Measurements from ENCODE around the gene TSPO.
"Not testable (repeated sequence)": the region's sequence is repeated elsewhere in the genome, so short reads cannot be mapped to it uniquely, and the experiment has no call there.

Gene TSPO

DNA sequence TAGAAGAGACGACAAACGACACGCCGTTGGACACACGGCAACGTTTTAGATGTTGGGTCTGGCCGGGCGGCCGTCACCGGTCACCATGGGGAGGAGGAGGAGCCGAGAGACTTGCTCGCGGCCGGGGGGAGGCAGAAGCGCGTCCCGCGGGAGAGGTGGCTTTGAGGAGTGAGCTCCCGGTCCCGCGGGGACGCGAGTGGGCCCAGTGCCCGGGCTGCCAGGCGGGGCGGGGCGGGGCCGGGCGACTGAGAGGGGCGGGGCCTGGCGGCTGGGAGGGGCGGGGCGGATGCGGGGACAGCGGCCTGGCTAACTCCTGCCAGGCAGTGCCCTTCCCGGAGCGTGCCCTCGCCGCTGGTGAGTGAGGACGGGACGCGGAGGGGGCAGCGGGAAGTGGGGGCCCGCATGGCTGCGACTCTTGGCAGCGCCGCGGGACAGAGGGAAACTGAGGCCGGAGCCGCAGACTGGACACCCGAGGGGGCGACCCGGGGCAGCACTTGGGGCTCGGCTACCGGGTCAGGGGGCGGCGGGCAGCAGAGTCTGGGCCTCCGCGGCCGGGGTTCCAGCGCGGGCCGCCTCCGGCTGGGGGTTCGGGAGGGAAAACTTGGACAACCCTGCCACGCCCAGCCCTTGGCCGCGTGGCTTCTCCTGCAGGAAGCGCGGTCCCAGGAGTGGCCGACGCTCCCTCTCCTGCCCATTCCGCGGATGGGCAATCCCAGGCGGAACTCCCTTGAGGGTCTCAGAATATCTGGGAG lies at the start of gene TSPO:
Gene TSPO (plus strand): TSS at position 309 of the 752 bp plus-strand sequence. CDS start 7,680 bp downstream, outside the sequence.
- FAIRE-seq = no peak

DNA sequence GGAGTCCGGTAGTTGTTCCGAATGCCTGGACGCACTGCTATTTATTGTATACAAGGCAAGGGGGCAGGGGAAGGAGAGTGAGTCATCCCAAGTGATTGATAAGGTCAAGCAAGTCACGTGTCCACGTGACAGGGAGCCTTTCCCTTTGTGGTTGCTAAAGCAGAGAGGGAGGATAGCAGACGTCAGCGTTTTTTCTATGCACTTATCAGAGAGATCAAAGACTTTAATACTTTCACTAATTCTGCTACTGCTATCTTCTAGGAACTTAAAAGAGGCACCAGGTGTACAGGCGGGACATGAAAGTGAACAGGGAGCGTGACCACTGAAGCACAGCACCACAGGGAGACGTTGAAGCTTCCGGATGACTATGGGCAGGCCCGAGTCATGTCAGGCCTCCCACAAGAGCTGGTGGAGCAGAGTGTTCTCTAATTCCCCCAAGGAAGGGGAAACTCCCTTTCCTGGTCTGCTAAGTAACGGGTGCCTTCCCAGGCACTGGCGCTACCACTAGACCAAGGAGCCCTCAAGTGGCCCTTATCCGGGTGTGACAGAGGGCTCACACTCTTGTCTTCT lies 47.2 kb upstream of the TSPO start:
- not testable (repeated sequence) for FAIRE-seq

DNA sequence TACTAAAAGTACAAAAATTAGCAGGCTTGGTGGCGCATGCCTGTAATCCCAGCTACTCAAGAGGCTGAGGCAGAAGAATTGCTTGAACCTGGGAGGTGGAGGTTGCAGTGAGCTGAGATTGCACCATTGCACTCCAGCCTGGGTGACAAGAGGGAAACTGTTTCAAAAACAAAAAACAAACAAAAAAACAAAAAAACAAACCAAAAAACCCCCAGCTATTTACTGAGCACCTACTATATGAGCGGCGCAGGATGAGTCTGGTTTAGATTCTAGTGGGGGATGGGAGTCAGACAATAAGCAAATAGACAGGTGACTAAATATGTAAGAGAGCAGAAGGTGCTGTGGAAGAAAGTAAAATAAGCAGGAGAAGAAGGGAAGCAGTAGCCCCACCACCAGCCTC lies 46.4 kb upstream of the TSPO start:
- FAIRE-seq = not testable (repeated sequence)

DNA sequence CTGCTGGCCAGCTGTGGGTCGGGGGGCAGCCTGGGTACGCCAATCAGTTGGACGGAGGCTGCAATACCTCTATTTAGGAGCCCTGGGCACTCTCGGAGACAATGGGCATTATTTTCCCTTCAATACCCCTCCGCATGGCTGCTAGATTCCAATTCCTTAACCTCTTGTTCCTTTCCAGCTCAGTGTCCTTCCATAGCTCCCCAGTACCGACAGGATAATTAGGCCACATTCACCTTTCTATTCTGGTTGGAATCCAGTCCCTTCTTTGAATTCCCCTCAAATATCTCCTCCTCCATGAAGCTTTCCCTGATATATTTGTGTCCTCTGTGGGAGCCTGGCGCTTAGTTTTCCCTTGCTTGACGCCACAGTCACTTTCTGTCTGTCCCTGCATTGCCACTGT lies 45.1 kb upstream of the TSPO start:
- no peak for FAIRE-seq

DNA sequence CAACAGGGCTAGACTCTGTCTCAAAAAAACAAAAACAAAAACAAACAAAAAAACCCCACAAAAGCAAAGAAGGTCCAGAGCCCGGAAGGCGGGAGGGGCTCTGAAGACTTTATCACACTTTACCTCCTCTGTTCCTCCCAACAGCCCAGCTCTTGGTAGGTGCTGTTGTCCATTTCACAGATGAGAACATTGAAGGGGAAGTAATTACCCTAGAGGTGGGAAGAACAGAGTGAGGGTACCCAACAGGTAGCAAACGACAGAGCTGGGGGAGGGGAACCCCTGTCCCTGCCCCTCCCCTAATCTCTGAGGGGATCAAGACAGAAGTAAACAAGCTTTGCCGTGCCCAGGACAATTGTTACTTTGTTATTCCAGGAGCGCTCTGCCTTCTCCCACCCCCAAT lies 41.8 kb upstream of the TSPO start:
- FAIRE-seq = no peak

- no peak for FAIRE-seq
Measured at GRCh38 chr22:43109921-43110443, 41.4 kb upstream of the TSPO start.

DNA sequence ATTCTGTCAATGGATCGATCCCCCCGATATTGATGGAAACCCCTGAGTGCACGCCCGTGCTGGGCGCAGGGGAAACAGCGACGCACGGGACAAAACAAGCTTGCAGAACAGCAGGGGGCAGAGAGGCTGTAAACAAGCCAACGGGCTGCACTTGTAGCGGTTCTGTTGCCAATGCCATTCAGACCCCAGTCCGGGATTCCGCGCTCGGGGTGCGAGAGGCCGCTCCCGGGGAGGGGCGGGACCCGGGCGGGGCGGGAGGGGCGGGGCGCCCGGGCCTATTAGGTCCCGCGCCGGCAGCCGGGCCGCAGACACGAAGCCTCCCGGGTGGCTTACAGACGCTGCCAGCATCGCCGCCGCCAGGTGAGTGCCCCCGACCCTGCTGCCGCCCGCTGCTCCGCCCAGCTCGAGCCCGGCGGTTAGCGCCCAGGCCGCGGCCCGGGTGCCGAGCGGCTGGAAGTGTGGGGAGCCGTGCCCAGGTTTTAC lies 40.9 kb upstream of the TSPO start, which contains the start of gene BIK:
Gene BIK (plus strand): TSS at position 307 of the 483 bp plus-strand sequence. CDS start 13,273 bp downstream, outside the sequence.
- FAIRE-seq = no peak

DNA sequence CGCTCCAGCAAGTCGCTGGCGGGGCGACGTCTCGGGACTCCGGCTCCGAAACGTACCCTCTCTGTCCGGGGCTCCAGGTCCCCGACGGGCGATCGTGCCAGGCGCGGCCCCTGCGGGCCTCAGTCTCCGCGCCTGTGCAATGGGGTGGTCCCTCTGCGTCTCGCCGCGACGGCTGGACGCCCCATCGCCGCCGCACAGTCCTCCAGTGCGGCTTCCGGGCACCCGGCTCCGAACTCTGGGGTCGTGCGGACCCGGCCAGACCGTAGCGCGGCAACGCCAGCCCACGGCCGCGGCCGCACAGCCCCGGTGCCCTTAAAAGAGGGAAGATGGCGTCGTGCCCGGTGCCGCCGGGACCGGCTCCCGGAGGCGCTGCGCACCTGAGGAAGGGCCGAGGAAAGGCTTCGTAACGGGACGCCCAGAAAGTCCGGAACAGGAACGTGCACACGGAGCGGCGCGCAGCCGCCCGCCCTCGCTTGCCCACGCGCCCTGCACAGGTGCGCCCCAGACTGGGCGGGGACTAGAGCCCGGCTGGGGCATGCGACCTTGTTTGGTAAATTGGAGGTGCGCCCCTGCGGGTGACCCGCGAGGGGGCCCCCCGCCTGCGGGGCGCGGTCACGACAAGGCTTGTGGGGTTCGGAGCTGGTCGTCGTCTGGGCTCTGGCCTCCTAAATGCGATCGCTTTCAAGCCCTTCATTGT lies 40.3 kb upstream of the TSPO start:
- no peak for FAIRE-seq

DNA sequence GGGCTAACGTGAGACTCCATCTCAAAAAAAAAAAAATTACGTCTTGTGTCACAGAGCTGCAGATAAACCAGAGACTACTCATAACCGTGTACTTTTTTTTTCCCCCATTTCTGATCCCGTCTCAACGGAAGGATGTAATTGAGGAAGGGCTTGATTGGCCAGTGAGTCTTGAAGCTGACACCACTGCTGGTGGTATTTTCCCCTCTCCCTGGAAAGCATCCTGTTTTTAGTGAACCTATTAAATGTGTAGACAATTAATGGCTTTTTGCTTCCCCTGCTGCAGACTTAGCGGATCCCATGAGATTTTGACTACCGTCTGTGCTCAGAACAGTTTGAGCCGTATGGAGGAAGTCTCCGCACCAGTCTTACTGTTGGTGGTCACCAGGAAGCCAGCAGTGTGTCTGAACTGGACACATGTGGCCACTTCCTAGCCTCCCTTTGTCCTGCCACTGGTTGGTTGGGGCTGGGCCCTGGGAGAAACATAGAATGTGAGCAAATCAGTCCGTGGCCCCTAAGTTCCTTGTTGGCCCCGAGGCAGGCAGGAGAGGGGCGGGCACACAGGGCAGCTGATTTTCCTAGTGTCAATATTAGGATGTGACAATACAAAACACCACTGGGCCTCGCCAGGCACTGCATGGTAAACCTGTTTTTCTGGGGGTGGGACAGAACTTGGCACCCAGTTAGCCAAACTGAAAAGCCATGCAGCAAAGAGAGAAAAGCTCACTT lies 37.7 kb upstream of the TSPO start:
- FAIRE-seq = no peak

GRCh38 chr22:43114958-43115357 lies 36.4 kb upstream of the TSPO start:
- FAIRE-seq = no peak

DNA sequence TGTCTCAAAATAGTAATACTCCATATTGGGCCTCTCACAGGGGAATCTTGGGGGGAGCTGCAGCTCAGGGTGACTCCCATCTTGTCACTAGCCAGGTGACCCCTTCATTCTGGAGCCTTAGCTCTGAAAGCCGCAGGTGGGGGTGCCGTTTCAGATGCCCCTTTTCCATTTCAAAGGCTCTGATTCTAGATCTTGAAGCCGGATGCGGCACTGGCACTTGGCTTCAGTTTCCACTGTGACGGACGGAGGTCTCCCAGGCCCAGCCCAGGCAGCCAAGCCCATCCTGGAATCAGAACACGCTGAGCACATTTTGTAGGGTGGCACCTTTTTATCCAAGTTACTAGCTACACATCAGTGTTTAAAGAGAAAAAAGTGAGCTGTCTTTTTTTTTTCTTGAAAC lies 34.4 kb upstream of the TSPO start:
- no peak for FAIRE-seq

DNA sequence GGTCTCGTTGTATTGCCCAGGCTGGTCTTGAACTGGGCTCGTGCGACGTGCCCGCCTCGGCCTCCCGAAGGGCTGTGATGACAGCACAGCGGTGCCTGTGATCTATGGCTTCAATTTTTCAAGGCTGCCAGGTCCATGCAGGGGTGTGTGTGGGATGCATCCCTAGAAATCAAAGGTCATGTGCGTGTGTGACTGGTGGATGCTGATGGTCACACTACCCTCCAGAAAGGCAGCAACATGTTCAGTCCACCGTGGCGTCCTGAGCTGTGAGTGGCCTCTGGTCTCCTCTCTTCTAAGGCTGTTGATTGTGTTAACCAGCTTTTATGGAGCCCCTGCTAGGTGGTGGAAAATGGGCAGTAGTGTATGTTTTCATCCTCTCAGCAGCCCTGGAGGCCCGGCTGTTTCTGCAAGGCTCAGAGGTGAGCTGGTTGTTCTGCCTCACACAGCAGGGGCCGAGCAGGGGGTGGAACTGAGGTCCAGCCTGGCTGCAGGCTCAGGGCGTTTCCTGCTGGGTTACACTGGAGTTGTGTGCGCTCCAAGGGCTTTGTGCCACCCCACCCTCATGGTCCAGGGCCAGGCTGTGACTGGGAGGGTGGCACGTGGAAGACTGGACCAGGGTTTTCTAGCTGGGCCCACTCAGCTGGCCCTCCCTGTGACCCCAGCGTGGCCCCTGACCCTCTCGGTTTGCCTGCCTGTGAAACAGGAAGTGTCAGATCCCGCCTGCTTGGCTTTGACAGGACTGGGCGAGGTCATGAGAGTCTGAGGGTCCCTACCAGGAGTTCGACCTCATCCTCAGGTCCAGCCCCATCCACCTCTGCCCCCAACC lies 33.1 kb upstream of the TSPO start:
- FAIRE-seq = no peak

DNA sequence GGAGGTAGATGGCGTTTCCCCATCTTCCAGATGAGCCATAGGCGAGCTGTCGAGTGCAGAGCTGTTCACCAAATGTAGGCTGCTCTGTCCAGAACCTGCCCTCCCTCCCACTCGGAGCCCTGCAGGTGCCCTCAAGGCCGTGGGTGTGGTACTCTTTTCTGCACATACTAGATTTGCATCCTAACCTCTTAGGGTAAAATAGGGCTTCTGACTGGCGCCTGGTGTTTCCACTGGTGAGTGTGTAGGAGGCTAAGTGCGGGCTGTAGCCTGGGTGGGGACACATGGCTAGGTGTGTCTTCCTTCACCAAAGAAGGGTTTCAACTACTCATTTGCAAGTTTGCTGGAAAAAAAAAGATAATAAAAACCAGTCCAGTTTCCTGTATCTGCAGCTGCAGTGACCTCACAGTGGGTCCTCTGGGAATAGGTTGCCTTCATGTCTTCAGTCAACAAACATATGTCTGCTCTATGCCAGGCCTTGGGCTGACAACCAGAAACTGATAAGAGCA lies 32.4 kb upstream of the TSPO start:
- no peak for FAIRE-seq

GRCh38 chr22:43126501-43127165 lies 24.7 kb upstream of the TSPO start:
- FAIRE-seq = no peak

GRCh38 chr22:43127166-43127908 lies 24.0 kb upstream of the TSPO start:
- no peak for FAIRE-seq

DNA sequence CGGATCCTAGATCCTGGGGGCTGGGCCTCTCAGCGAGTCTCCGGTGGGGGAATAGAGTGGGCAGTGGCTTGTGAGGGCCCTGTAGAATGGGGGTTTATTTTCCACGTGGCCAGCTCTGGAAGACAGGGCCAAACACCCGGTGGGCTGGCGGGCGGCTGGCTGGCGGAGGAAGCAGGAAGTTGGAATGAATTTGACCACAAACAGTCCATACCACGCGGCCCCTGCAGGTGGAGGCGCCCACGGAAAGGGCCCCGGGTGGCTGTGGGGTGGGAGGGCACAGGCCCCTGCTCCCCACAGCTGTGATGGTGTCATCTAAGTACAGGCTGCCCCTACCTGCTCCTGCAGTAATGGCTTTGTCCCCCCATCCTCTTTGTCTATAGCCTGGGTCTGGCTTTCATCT lies 23.2 kb upstream of the TSPO start:
- FAIRE-seq = no peak

DNA sequence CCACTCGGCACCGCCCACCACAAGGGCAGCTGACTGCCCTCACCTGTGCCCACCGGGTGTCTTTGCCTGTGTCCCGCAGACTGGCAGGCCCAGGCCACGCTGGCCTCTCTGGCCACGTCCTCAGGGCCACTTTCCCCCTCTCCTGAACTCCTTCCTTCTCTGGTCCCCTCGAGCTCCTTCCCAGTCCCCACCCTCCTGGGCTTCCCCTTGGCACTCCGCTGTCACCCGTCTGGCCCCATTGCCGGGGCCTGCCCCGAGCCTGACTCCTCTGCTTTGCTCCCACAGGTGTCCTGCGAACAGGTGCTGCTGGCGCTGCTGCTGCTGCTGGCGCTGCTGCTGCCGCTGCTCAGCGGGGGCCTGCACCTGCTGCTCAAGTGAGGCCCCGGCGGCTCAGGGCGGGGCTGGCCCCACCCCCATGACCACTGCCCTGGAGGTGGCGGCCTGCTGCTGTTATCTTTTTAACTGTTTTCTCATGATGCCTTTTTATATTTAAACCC lies 22.4 kb upstream of the TSPO start:
- no peak for FAIRE-seq

DNA sequence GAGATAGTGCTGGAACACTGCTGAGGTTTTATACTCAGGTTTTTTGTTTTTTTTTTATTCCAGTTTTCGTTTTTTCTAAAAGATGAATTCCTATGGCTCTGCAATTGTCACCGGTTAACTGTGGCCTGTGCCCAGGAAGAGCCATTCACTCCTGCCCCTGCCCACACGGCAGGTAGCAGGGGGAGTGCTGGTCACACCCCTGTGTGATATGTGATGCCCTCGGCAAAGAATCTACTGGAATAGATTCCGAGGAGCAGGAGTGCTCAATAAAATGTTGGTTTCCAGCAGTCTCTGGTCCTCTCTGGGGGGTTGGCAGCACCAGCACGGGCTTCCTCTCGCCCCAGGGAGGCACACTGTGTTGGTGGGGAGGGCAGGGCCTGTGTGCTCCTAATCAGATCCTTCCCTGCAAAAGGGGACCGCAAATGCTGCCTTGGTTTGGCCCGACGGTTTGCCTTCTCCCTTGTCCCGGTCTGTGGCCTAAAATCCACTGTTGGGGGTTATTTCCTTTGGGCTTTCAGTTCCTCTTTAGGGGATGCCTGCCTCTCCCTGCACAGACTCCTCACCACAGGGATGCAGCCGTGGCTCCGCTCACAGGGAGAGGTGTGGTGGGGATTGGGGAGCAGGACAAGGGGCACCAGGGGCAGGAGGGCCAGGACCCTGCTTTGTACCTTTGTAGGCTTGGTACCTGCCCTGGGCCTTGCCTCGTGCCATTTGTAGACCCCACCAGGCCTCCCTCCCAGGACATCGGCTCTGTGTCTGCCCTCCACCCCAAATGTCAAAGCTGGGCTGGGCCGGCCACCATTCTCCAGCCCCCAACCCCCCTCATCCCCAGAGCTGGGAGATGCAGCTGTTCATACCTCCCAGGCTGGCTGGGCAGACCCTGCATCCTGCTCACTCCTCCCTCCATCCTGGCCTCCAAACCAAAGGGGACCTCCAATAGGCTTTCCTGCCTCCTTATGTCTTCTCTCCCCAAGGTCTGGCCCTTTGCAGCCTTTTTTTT lies 21.6 kb upstream of the TSPO start:
- no peak for FAIRE-seq
